Activated CD8-positive, alpha-beta memory T cell treated with anti-CD3 and anti-CD28 coated beads for 48 hours (primary cell): ENCODE results near the gene SNX6.
"Not testable (repeated sequence)": the region's sequence is repeated elsewhere in the genome, so short reads cannot be mapped to it uniquely, and the experiment has no call there.

ENCODE experiments used
- DNase-seq, 3 experiments: peaks; one replicate each; pipeline ENCODE4 v3.0.0-alpha.2; 2020; ENCODE audit warnings: low read depth in 2 of 3, low spot score in 2 of 3

Gene SNX6

DNA sequence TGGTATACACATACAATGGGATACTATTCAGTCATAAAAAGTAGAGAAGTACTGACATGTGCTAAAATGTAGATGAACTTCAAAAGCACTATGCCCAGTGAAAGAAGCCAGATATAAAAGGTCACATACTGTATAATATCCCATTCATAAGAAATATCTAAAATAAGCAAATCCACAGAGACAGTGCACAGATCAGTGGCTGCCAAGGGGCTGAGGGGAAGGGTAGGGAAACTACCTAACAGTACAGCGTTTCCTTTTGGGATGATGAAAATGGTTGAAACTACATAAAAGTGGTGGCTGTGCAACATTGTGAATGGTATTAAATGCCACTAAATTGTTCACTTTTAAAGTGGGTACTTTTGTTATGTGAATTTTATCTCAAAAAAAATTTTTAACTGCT lies 102.4 kb downstream of the SNX6 start:
- DNase-seq, result no peak

DNA sequence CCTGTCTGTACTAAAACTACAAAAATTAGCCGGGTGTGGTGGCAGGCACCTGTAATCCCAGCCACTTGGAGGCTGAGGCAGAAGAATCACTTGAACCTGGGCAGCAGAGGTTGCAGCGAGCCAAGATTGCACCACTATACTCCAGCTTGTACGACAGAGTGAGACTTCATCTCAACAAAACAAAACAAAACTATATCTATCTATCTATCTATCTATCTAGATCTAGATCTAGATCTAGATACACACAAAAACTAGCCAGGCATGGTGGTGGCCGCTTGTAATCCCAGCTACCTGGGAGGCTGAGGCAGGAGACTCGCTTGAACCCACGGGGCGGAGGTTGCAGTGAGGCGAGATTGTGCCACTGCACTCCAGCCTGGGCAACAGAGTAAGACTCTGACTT lies 105.7 kb downstream of the SNX6 start:
- DNase-seq, result not testable (repeated sequence)

DNA sequence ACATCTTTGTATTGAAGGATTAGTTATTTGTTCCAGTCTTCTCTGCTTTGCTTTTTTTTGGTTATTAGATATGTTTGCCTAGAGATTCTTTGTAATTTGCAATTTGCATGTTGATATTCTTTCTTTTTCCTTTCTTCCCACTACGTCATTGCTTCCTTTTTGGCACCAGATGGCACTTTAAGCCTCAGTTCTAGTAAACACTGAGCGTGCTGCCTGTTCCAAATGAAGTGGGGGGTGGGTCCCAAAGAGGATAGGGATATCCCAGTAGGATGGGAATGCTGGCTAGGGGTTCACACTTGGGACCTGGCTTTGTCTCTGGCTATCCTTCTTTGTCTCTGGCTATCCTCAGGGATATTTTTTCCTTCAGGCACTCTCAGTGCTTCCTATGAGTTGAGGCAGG lies 107.5 kb downstream of the SNX6 start:
- no peak for DNase-seq

DNA sequence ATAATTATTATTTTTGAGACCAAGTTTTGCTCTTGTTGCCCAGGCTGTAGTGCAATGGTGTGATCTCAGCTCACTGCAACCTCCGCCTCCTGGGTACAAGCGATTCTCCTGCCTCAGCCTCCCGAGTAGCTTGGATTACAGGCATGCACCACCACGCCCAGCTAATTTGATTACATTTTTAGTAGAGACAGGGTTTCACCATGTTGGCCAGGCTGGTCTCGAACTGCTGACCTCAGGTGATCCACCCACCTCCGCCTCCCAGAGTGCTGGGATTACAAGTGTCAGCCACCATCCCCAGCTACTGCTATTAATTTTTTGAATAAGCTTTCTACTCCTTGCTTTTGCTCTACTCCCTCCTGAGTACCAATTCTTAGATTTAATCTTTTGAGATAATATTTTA lies 108.9 kb downstream of the SNX6 start:
- not testable (repeated sequence) for DNase-seq

DNA sequence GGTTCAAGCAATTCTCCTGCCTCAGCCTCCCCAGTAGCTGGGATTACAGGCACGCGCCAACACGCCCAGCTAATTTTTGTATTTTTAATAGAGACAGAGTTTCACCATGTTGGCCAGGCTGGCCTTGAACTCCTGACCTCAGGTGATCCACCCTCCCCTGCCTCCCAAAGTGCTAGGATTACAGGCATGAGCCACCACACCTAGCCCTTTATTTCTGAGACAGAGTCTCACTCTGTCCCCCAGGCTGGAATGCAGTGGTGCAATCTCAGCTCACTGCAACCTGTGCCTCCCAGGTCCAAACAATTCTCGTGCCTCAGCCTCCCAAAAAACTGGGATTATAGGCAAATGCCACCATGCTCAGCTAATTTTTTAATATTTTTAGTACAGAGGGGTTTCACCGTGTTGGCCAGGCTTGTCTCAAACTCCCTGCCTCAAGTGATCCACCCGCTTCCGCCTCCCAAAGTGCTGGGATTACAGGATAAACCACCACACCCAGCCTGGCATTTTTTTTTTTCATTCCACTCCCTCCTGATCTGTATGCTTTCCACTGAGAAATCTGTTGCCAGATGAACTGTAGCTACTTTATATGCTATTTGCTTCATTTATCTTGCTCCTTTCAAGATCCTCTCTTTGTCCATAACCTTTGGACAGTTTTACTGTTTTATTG lies 109.5 kb downstream of the SNX6 start:
- DNase-seq, result not testable (repeated sequence)
